IMR-90 (cell line): ENCODE data around the gene PRDM15. TPM values are rescaled to one million over a fixed set of nuclear protein-coding genes. Genes with fewer than 3 reads are reported as not detected.

Experiments
- ATAC-seq: fragments of 200-7000 bp; cut with Tn5 transposase; 2 replicates; pipeline ENCODE4 v1.9.1; 2020; ENCODE audit warnings: low read depth, mild to moderate bottlenecking, moderate library complexity
- BruUV-seq: library from RNA; stranded (reverse); fragments of 400-500 nt; replicated peaks from 2 replicates; lab custom pipeline; 2021; lab: Mats Ljungman, UMichigan
- CTCF ChIA-PET: fragments of 300-600 bp; formaldehyde crosslinking; extraction: SDS; loops from one replicate; lab custom pipeline; 2021; ENCODE audit warnings: antibody characterized with exemption; lab: Yijun Ruan, JAX
- POLR2A ChIA-PET: fragments of 300-600 bp; sonication (Branson Sonifier 250); formaldehyde crosslinking; loops from one replicate; lab custom pipeline; 2022; ENCODE audit warnings: antibody characterized with exemption; ENCODE audit not compliant: unreplicated experiment; lab: Charles Lee
- DNase-seq: peaks from one replicate; pipeline ENCODE4 v3.0.0; 2013
- H2AFZ ChIP-seq: replicated peaks from 2 replicates; pipeline ENCODE3; 2013; ENCODE audit warnings: low read length, mild to moderate bottlenecking; ENCODE audit not compliant: poor library complexity
- H2AK5ac ChIP-seq: 2 replicates; pipeline ENCODE4 v1.6.1; 2013; ENCODE audit warnings: low read depth, low read length, inconsistent platforms
- H2AK9ac ChIP-seq: replicated peaks from 2 replicates; pipeline ENCODE3; 2013; ENCODE audit warnings: mild to moderate bottlenecking, low read depth, low read length, moderate library complexity; ENCODE audit not compliant: poor library complexity
- H2BK120ac ChIP-seq: 2 replicates; pipeline ENCODE4 v1.6.1; 2013; ENCODE audit warnings: low read depth, low read length, inconsistent platforms
- H2BK15ac ChIP-seq: 3 replicates; pipeline ENCODE4 v1.6.1; 2013; ENCODE audit warnings: low read depth, low read length, inconsistent platforms
- H2BK20ac ChIP-seq: 2 replicates; pipeline ENCODE4 v1.6.1; 2013; ENCODE audit warnings: low read depth, mild to moderate bottlenecking, inconsistent platforms, low read length, moderate library complexity
- H2BK5ac ChIP-seq: 2 replicates; pipeline ENCODE4 v1.6.1; 2013; ENCODE audit warnings: mild to moderate bottlenecking, low read depth, low read length, inconsistent platforms; ENCODE audit not compliant: poor library complexity, severe bottlenecking
- H3K14ac ChIP-seq: replicated peaks from 2 replicates; pipeline ENCODE4 v1.6.1; 2013; ENCODE audit warnings: low read depth, low read length, inconsistent platforms
- H3K18ac ChIP-seq: 2 replicates; pipeline ENCODE4 v1.6.1; 2013; ENCODE audit warnings: low read depth, low read length, control low read depth
- H3K23ac ChIP-seq: 2 replicates; pipeline ENCODE4 v1.6.1; 2013; ENCODE audit warnings: low read depth, low read length, inconsistent platforms
- H3K27ac ChIP-seq: 2 replicates; pipeline ENCODE4 v1.5.1; 2013; ENCODE audit warnings: mild to moderate bottlenecking, control low read depth, low read length; ENCODE audit not compliant: insufficient read depth
- H3K27me3 ChIP-seq: 2 replicates; pipeline ENCODE4 v1.6.1; 2013; ENCODE audit warnings: low read length; ENCODE audit not compliant: control insufficient read depth, insufficient read depth
- H3K36me3 ChIP-seq: 2 replicates; pipeline ENCODE4 v1.6.1; 2013; ENCODE audit warnings: low read length, mixed read lengths; ENCODE audit not compliant: control insufficient read depth, insufficient read depth
- H3K4ac ChIP-seq: 2 replicates; pipeline ENCODE4 v1.6.1; 2013; ENCODE audit warnings: low read depth, low read length, inconsistent platforms
- H3K4me1 ChIP-seq: 2 replicates; pipeline ENCODE4 v1.6.1; 2013; ENCODE audit warnings: low read length, mixed read lengths; ENCODE audit not compliant: control insufficient read depth, insufficient read depth
- H3K4me2 ChIP-seq: 2 replicates; pipeline ENCODE4 v1.6.1; 2013; ENCODE audit warnings: low read depth, mild to moderate bottlenecking, control low read depth, low read length, moderate library complexity
- H3K4me3 ChIP-seq: 2 replicates; pipeline ENCODE4 v1.5.1; 2013; ENCODE audit warnings: low read depth, mild to moderate bottlenecking, control low read depth, low read length, moderate library complexity; ENCODE audit not compliant: insufficient read depth
- H3K56ac ChIP-seq: 2 replicates; pipeline ENCODE4 v1.6.1; 2013; ENCODE audit warnings: low read length, inconsistent platforms; ENCODE audit not compliant: insufficient read depth; ENCODE audit errors: extremely low read depth
- H3K79me1 ChIP-seq, 2 experiments: 2 replicates each; pipeline ENCODE4 v1.6.1; 2013; ENCODE audit warnings: low read length in 2 of 2, inconsistent platforms in 1 of 2, low read depth in 1 of 2
- H3K9ac ChIP-seq: 2 replicates; pipeline ENCODE4 v1.6.1; 2013; ENCODE audit warnings: low read depth, low read length, control low read depth
- H3K9me1 ChIP-seq: 2 replicates; pipeline ENCODE4 v1.6.1; 2013; ENCODE audit warnings: low read length, inconsistent platforms; ENCODE audit not compliant: insufficient read depth
- H3K9me3 ChIP-seq: 2 replicates; pipeline ENCODE4 v1.6.1; 2013; ENCODE audit warnings: low read length; ENCODE audit not compliant: control insufficient read depth, insufficient read depth
- H4K20me1 ChIP-seq: 2 replicates; pipeline ENCODE4 v1.6.1; 2013; ENCODE audit warnings: low read length, inconsistent platforms; ENCODE audit not compliant: insufficient read depth
- H4K5ac ChIP-seq: 2 replicates; pipeline ENCODE4 v1.6.1; 2013; ENCODE audit warnings: mild to moderate bottlenecking, low read depth, low read length, control low read depth
- H4K8ac ChIP-seq, 2 experiments: 2 replicates each; pipeline ENCODE4 v1.6.1; 2013; ENCODE audit warnings: low read depth in 2 of 2, low read length in 2 of 2, control low read depth in 1 of 2, inconsistent platforms in 1 of 2
- H4K91ac ChIP-seq: 2 replicates; pipeline ENCODE4 v1.6.1; 2013; ENCODE audit warnings: low read depth, low read length, inconsistent platforms; ENCODE audit not compliant: insufficient read depth
- BHLHE40 ChIP-seq: fragments of 150-350 bp; IDR thresholded peaks from 2 replicates; pipeline ENCODE4 v1.6.1; 2016; ENCODE audit warnings: mild to moderate bottlenecking, low read depth, low read length
- CEBPB ChIP-seq: IDR thresholded peaks from 2 replicates; pipeline ENCODE4 v1.6.1; 2012; ENCODE audit warnings: low read depth, low read length, improper control_type of control experiment
- CHD1 ChIP-seq: IDR thresholded peaks from 2 replicates; pipeline ENCODE4 v1.6.1; 2012; ENCODE audit warnings: low read depth, low read length, improper control_type of control experiment
- CTCF ChIP-seq: conservative IDR thresholded peaks from 2 replicates; pipeline ENCODE4 v1.5.1; 2012; ENCODE audit warnings: mild to moderate bottlenecking, low read depth, low read length, improper control_type of control experiment
- FOS ChIP-seq: fragments of 150-350 bp; IDR thresholded peaks from 2 replicates; pipeline ENCODE4 v1.6.1; 2016; ENCODE audit warnings: low read depth, low read length
- MAFK ChIP-seq: IDR thresholded peaks from 2 replicates; pipeline ENCODE4 v1.6.1; 2012; ENCODE audit warnings: low read depth, low read length, improper control_type of control experiment
- MAZ ChIP-seq: IDR thresholded peaks from 2 replicates; pipeline ENCODE4 v1.6.1; 2012; ENCODE audit warnings: low read depth, mild to moderate bottlenecking, low read length, improper control_type of control experiment, moderate library complexity, borderline replicate concordance
- MXI1 ChIP-seq: IDR thresholded peaks from 2 replicates; pipeline ENCODE4 v1.6.1; 2012; ENCODE audit warnings: low read depth, mild to moderate bottlenecking, low read length, moderate library complexity, borderline replicate concordance
- NFE2L2 ChIP-seq: fragments of 150-350 bp; IDR thresholded peaks from 2 replicates; pipeline ENCODE4 v1.6.1; 2016; ENCODE audit warnings: low read depth, mild to moderate bottlenecking, low read length
- POLR2A ChIP-seq: IDR thresholded peaks from 2 replicates; pipeline ENCODE4 v1.6.1; 2012; ENCODE audit warnings: mild to moderate bottlenecking, low read depth, low read length
- RCOR1 ChIP-seq: IDR thresholded peaks from 2 replicates; pipeline ENCODE4 v1.6.1; 2012; ENCODE audit warnings: mild to moderate bottlenecking, low read length, improper control_type of control experiment; ENCODE audit not compliant: insufficient replicate concordance
- RFX5 ChIP-seq: IDR thresholded peaks from 2 replicates; pipeline ENCODE4 v1.8.0; 2012; ENCODE audit warnings: low read depth, mild to moderate bottlenecking, low read length, moderate library complexity
- SMC3 ChIP-seq: fragments of 150-350 bp; IDR thresholded peaks from 2 replicates; pipeline ENCODE4 v1.6.1; 2016; ENCODE audit warnings: low read depth, mild to moderate bottlenecking, antibody characterized with exemption, low read length, moderate library complexity
- USF2 ChIP-seq: fragments of 150-350 bp; IDR thresholded peaks from 2 replicates; pipeline ENCODE4 v1.6.1; 2017; ENCODE audit warnings: mild to moderate bottlenecking, antibody characterized with exemption, low read length, low read depth
- WGBS, 2 experiments: methylation state at CpG; one replicate each; pipeline versions ENCODE4 v1.1.5 to v1.1.7; 2013; ENCODE audit warnings: missing lambda C conversion rate in 2 of 2; ENCODE audit not compliant: insufficient read length in 1 of 2; ENCODE audit errors: extremely low coverage in 2 of 2; 5-methylcytosine and 5-hydroxymethylcytosine counted together
- dilution Hi-C: fragments of 300-500 bp; cut with HindIII; formaldehyde crosslinking; loops from one replicate; pipeline ENCODE4 v1.14.3; 2018; ENCODE audit warnings: low sequenced_read_pairs; ENCODE audit not compliant: unreplicated experiment
- in situ Hi-C: fragments of 300-500 bp; cut with MboI; formaldehyde crosslinking; loops from 3 replicates; pipeline ENCODE4 v1.14.3; 2019; ENCODE audit warnings: low sequenced_read_pairs, inconsistent platforms, mixed read lengths
- intact Hi-C: fragments of 100-400 bp; cut with micrococcal nuclease; formaldehyde crosslinking; loops from 2 replicates; pipeline ENCODE4 v1.10.0; 2022
- polyA plus RNA-seq, 3 experiments: library from polyadenylated mRNA; depleted of rRNA; stranded (reverse); fragments of >200 nt; gene quantifications; 2 replicates each; pipeline ENCODE4 v1.2.3, GENCODE V29; 2012; ENCODE audit warnings: low replicate concordance in 1 of 3
- total RNA-seq: library from RNA; depleted of rRNA; stranded (reverse); fragments of >200 nt; gene quantifications from 2 replicates; pipeline ENCODE4 v1.2.3, GENCODE V29; 2012

The PRDM15 gene
- total and polyA plus RNA-seq, 2 of the 4 experiments (the other 2 are of a cell fraction), result 7.3 to 8.8 TPM

- dilution Hi-C loops (no loop called here), intact Hi-C loops (no loop called here), in situ Hi-C loops (loop anchor here (5.0 kb wide), 1 partner anchor 151 kb away; no protein-coding TSS in a partner anchor)
- Histone ChIP-seq H2BK15ac (no peak overlapping the region), H3K9ac (no peak overlapping the region), H4K8ac (no peak overlapping the region), H3K4ac (no peak overlapping the region), H2AFZ (peak overlapping the region; percentile 71), H3K14ac (no peak overlapping the region), H4K20me1 (no peaks in the 10 kb centered on the region), H3K27me3 (peaks cover 95% of the 10 kb centered on the region), H3K4me2 (peak overlapping the region; percentile 58), H4K5ac (no peak overlapping the region), H2BK120ac (no peak overlapping the region), H3K4me1 (peaks cover 4% of the 10 kb centered on the region), H2AK5ac (no peak overlapping the region), H2BK5ac (no peak overlapping the region), H3K9me3 (peaks cover 5% of the 10 kb centered on the region; the same call in 1 of the 2 replicates), H3K56ac (no peak overlapping the region), H3K23ac (no peak overlapping the region), H3K79me1 (no peaks in the 10 kb centered on the region), H3K36me3 (no peaks in the 10 kb centered on the region), H2BK20ac (no peak overlapping the region), H4K91ac (no peak overlapping the region), H3K4me3 (no peak overlapping the region), H3K18ac (no peak overlapping the region), H3K9me1 (no peaks in the 10 kb centered on the region), H3K27ac (no peak overlapping the region), H2AK9ac (no peak overlapping the region)
- no peak; the same call in 1 of the 2 replicates for ATAC-seq
- CTCF ChIA-PET, result interaction anchor here (0.6 to 2.9 kb wide), 7 partner anchors 10 to 158 kb away, joined by 3 to 21 read pairs (median 3); no protein-coding TSS in a partner anchor
- POLR2A ChIA-PET, result no interaction called here
- BruUV-seq, result no TSS peak
- 0% methylated on average over 3 of the region's 26 CpGs; no CpG with 5 or more reads in 1 of the 2 experiments for WGBS, 2 experiments
- DNase-seq, result peak; percentile 17
- TF ChIP-seq RCOR1 (no peak), NFE2L2 (no peak), MXI1 (no peak), MAFK (no peak), CTCF (no peak), BHLHE40 (no peak), CHD1 (no peak), MAZ (no peak), CEBPB (no peak), SMC3 (no peak), FOS (no peak), POLR2A (no peak), USF2 (no peak), RFX5 (no peak)
These were observed 111.3 kb downstream of the PRDM15 start for GRCh38 chr21:41767606-41768436.
